Peyer's patch (tissue), 4 donors: ENCODE measurements around the gene WDR86. TPM values are rescaled to one million over a fixed set of nuclear protein-coding genes. Genes with fewer than 3 reads are reported as not detected.

ENCODE experiments used
- DNase-seq, 3 donors: peaks; one replicate each; pipeline ENCODE4 v3.0.0-alpha.2; 2017 to 2019
- H3K27ac ChIP-seq, 4 donors: fragments of 200-600 bp; sonication (generic); one replicate each; pipeline ENCODE4 v1.5.1; 2016 to 2019
- H3K27me3 ChIP-seq, 2 donors: fragments of 200-600 bp; sonication (generic); one replicate each; pipeline ENCODE4 v1.5.1; 2019
- H3K36me3 ChIP-seq, 3 donors: fragments of 200-600 bp; sonication (generic); one replicate each; pipeline ENCODE4 v1.5.1; 2016 to 2019
- H3K4me1 ChIP-seq, 4 donors: fragments of 200-600 bp; sonication (generic); one replicate each; pipeline ENCODE4 v1.5.1; 2016 to 2019
- H3K4me3 ChIP-seq, 4 donors: fragments of 200-600 bp; sonication (generic); 1 replicate in 3 of 4; 2 replicates in 1 of 4; pipeline ENCODE4 v1.5.1; 2016 to 2019; ENCODE audit warnings: mild to moderate bottlenecking in 1 of 4
- H3K9me3 ChIP-seq, 4 donors: fragments of 200-600 bp; sonication (generic); one replicate each; pipeline ENCODE4 v1.5.1; 2016 to 2019; ENCODE audit warnings: mild to moderate bottlenecking in 1 of 4
- POLR2A ChIP-seq, 2 donors: fragments of 450-650 bp; IDR thresholded peaks; one replicate each; pipeline ENCODE4 v1.5.1; 2017; ENCODE audit warnings: antibody characterized with exemption in 2 of 2, mild to moderate bottlenecking in 2 of 2, moderate library complexity in 2 of 2
- total RNA-seq, 4 donors: library from RNA; depleted of rRNA; stranded (reverse); fragments of >200 nt; gene quantifications; one replicate each; pipeline ENCODE4 v1.1.0, GENCODE V29; 2016
- TF ChIP-seq, protein P1 (sequence below), 6 experiments: fragments of 450-650 bp in 4 of 6; fragments of 200-600 bp in 2 of 6; sonication (generic) in 1 of 6; IDR thresholded peaks; one replicate each; pipeline ENCODE4 v1.5.1; 2017 to 2019; ENCODE audit warnings: antibody characterized with exemption in 6 of 6, mild to moderate bottlenecking in 3 of 6, moderate library complexity in 1 of 6

The WDR86 gene
- total RNA-seq, 4 donors from 2014 or later: 5.9 to 13.2 (median 6.6) TPM; not detected in 1

DNA sequence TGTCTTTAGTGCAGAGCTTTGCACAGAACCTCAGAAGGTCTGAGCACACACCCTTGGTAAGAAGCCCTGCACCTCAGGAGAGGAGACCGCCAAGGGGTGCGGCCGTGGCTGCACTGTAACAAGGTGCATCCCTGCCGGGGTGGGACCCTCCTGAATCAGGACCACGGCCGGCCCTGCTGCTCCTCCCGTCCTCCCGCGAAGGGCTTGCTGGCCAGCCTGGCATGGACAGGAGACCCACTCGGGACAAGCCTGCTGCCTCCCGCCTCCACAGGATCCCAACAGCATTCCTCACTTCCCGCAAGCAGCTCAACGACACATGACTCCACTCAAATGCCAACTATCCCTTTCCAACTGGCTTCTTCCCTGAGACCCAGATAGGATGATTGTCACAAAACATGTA, 12.8 kb downstream of the WDR86 start:
- TF ChIP-seq POLR2A (IDR thresholded peaks at IDR 0.05): no peak
- TF ChIP-seq, protein P1, sequence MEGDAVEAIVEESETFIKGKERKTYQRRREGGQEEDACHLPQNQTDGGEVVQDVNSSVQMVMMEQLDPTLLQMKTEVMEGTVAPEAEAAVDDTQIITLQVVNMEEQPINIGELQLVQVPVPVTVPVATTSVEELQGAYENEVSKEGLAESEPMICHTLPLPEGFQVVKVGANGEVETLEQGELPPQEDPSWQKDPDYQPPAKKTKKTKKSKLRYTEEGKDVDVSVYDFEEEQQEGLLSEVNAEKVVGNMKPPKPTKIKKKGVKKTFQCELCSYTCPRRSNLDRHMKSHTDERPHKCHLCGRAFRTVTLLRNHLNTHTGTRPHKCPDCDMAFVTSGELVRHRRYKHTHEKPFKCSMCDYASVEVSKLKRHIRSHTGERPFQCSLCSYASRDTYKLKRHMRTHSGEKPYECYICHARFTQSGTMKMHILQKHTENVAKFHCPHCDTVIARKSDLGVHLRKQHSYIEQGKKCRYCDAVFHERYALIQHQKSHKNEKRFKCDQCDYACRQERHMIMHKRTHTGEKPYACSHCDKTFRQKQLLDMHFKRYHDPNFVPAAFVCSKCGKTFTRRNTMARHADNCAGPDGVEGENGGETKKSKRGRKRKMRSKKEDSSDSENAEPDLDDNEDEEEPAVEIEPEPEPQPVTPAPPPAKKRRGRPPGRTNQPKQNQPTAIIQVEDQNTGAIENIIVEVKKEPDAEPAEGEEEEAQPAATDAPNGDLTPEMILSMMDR (IDR thresholded peaks at IDR 0.05): no peak
- H3K27ac ChIP-seq: no peak overlapping the region
- no peaks in the 10 kb centered on the region for H3K36me3 ChIP-seq
- H3K9me3 ChIP-seq: no peaks in the 10 kb centered on the region
- DNase-seq: no peak
- H3K4me3 ChIP-seq: no peak overlapping the region
- no peaks in the 10 kb centered on the region for H3K4me1 ChIP-seq
- H3K27me3 ChIP-seq: no peaks in the 10 kb centered on the region

DNA sequence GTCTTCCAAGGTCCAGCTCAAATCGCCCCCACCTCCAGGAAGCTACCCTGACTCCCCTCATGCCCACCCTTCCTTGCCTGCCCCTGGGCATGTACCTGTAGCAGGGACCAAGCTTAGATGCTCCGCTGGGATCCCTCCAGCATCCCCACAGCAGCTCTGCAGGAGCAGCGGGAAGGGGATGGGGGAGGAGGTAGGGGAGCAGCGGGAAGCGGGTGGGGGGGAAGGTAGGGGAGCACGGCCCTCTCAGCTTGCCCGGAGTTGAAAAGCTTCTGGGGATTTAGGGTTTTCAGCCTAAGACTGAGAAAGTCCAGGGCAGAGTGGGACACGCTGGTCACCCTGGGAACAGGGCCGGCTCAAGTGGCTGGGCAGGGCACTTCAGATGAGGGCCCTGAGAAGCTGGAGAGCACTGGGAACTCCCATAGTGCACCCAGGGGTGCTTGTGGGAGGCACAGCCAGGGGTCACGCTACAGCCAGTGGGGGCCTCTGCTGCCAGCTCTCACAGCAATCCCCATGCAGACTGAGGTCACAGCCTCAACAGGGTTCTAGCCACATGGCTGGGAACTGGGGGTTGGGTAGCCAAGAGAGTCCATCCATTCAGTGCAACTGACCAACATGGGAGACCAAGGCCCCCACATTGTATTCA, 13.4 kb downstream of the WDR86 start:
- TF ChIP-seq, protein P1 (IDR thresholded peaks at IDR 0.05): no peak
- no peak for TF ChIP-seq POLR2A (IDR thresholded peaks at IDR 0.05)
- Histone ChIP-seq H3K4me1 (no peaks in the 10 kb centered on the region), H3K9me3 (no peaks in the 10 kb centered on the region), H3K4me3 (no peak overlapping the region), H3K27me3 (no peaks in the 10 kb centered on the region), H3K36me3 (no peaks in the 10 kb centered on the region), H3K27ac (no peak overlapping the region)
- no peak for DNase-seq

DNA sequence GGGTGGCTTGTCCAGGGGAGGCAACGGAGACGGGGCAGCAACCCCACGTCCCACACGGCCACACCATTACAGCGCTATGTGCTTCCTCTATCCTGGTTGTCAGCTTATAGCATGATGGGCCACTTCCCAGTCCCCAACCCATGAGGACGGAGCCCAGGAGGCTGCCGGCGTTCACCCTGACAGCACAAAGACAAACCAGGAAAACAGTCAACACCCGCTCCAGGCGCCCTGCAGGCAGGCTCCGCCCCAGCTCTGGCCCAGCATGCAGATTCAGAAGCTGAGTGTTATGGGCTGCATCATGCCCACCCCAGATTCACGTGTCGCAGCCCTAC, 14.8 kb downstream of the WDR86 start:
- H3K27ac ChIP-seq: no peak overlapping the region
- no peak for TF ChIP-seq POLR2A (IDR thresholded peaks at IDR 0.05)
- TF ChIP-seq, protein P1 (IDR thresholded peaks at IDR 0.05): no peak
- peak in 1 of 3 donors; percentile 31 for DNase-seq

DNA sequence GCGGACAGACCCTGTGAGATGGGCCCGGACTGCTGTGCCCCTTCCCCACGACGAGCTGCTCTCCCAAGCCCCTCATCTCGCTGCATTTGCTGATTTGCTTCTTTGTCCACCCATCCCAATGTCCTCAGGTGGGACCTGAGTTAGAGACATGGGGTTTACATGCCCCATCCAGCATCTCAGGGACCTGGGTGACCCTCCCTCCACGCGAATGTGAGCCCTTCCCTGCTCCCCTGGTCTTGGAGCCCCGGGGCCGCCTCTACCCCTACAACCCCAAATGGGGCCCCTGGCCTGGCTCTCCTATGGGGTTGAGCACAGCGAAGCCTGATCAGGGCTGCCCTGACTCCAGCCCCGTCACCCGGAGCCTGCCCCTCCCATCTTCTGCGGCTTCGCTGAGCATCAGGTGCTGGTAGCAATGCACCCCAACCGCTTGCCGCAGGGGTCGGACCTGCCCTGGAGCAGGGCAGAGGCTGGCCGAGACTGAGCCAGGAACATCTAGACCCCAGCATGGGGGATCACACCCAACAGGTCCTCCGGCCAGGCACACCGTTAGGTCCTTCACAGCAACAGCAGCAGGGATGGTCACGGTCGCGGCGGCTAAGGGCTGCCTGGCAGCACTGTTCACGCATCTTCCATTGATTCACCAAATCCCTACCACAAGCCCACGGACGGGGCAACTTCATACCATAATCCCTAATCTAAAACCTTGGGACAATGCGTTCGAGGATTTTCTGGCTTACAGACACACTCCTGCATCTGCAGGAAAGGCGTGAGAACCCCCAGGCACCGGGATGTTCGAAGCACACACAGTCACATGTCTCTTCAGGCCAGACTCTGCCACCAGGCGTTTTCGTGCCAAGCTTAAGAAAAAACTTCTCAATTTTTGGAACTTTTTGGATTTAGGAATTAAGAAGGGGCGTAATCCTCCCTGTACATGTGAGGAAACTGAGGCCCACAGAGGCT, 15.5 kb downstream of the WDR86 start:
- Histone ChIP-seq H3K9me3 (no peaks in the 10 kb centered on the region), H3K4me3 (no peak overlapping the region), H3K27me3 (no peaks in the 10 kb centered on the region), H3K27ac (no peak overlapping the region), H3K36me3 (no peaks in the 10 kb centered on the region), H3K4me1 (no peaks in the 10 kb centered on the region)
- TF ChIP-seq POLR2A (IDR thresholded peaks at IDR 0.05): no peak
- DNase-seq: no peak

More for the DNA sequence above, 14.8 kb downstream of the WDR86 start:
- Histone ChIP-seq H3K4me3 (no peak overlapping the region), H3K27me3 (no peaks in the 10 kb centered on the region), H3K36me3 (no peaks in the 10 kb centered on the region), H3K9me3 (no peaks in the 10 kb centered on the region), H3K4me1 (no peaks in the 10 kb centered on the region)

DNA sequence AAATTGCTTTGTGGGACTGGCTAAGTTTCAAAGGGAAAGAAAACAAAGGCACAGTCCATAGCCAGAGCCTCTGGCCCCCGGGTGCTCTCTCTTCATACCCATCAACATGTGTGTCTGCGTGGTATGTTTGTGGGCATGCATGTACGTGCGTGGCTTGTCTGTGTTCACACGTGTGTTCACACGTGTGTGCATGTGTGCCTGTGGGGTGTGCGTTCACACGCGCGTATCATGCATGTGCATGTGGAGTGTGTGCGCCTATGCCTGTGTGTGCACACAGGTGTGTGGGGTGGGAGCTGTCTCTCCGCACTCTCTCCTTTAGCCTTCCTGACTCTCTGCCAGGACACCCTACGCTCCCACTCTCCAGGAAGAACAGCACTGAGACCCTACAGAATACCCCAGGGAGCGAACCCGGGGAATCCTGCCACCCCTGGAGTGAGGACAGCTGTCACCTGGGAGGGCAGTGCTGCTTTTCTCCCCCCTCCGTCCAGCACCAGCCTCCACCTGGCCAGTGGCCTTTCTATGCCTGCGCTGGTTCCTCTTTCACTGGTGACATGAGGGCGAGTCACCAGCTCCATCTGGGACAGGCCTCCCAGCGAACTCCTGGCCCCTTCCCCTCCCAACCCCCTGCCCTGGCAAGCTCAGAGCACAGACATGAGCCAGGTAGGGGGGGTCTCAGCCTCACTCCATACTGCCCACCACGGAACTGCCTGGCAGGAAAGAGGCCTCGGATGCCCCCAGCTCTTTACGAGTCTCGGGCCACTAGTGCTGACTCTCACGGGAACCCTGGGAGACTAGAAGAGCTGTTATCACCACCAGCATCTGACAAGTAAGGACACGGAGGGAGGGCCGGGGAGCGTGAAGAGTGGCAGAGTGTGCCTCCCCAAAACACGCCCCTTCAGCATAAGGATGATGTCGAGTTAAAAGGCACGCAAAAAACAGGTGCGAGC, 16.5 kb downstream of the WDR86 start:
- Histone ChIP-seq H3K27me3 (no peaks in the 10 kb centered on the region), H3K9me3 (no peaks in the 10 kb centered on the region), H3K36me3 (no peaks in the 10 kb centered on the region), H3K27ac (no peak overlapping the region), H3K4me1 (no peaks in the 10 kb centered on the region), H3K4me3 (no peak overlapping the region)
- DNase-seq: no peak
- TF ChIP-seq POLR2A (IDR thresholded peaks at IDR 0.05): no peak
- TF ChIP-seq, protein P1 (IDR thresholded peaks at IDR 0.05): no peak
